Ovary (tissue), 9 donors: Measurements from ENCODE around the gene SURF2. TPM values are rescaled to one million over a fixed set of nuclear protein-coding genes. Genes with fewer than 3 reads are reported as not detected.

Source experiments
- DNase-seq, 5 donors: peaks; one replicate each; pipeline ENCODE4 v3.0.0-alpha.2; 2019 to 2020
- H3K27ac ChIP-seq, 2 donors: fragments of 200-600 bp; one replicate each; pipeline versions ENCODE4 v1.5.1 to v1.8.0; 2019 to 2022
- H3K27me3 ChIP-seq: fragments of 200-600 bp; one replicate; pipeline ENCODE4 v1.8.0; 2022
- H3K36me3 ChIP-seq: fragments of 200-600 bp; sonication (generic); one replicate; pipeline ENCODE4 v1.5.1; 2019
- H3K4me1 ChIP-seq: one replicate; pipeline ENCODE4 v1.8.1; 2013; ENCODE audit warnings: mild to moderate bottlenecking, moderate library complexity; ENCODE audit not compliant: insufficient read depth
- H3K4me3 ChIP-seq: fragments of 200-600 bp; sonication (generic); one replicate; pipeline ENCODE4 v1.5.1; 2017
- H3K9me3 ChIP-seq, 2 donors: fragments of 200-600 bp in 1 of 2; sonication (generic) in 1 of 2; one replicate each; pipeline versions ENCODE4 v1.5.1 to v1.8.1; 2013 to 2019; ENCODE audit warnings: mild to moderate bottlenecking in 1 of 2, moderate library complexity in 1 of 2
- EP300 ChIP-seq: sonication (generic); formaldehyde crosslinking; IDR thresholded peaks from one replicate; pipeline ENCODE4 v1.6.1; 2017; ENCODE audit warnings: antibody characterized with exemption
- POLR2A ChIP-seq: fragments of 450-650 bp; IDR thresholded peaks from one replicate; pipeline ENCODE4 v1.6.1; 2017; ENCODE audit warnings: antibody characterized with exemption, mild to moderate bottlenecking, moderate library complexity
- WGBS, 3 donors: extraction: QIAGEN DNeasy Blood & Tissue Kit in 1 of 3; methylation state at CpG; one replicate each; pipeline versions ENCODE4 v1.1.5 to v1.1.7; 2013 to 2017; 5-methylcytosine and 5-hydroxymethylcytosine counted together
- intact Hi-C, 4 donors: fragments of 100-400 bp; cut with DNase I; formaldehyde crosslinking; loops; one replicate each; pipeline versions ENCODE4 v1.11.0 to v1.15.1; 2022 to 2023
- polyA plus RNA-seq, 2 donors: library from polyadenylated mRNA; stranded (reverse); fragments of 200-250 nt in 1 of 2; fragments of 350-450 nt in 1 of 2; fragmentation: Illumina TruSeq in 1 of 2; extraction: RNeasy Lipid Tissue Mini Kit (QIAGEN cat#74804) in 1 of 2; gene quantifications; one replicate each; pipeline ENCODE4 v1.2.3, GENCODE V29; 2013 to 2014
- total RNA-seq, 7 donors: library from RNA; depleted of rRNA in 2 of 7; stranded (reverse); fragments of >200 nt in 2 of 7; fragmentation: NEBNext Ultra II Directional in 3 of 7; extraction: Animal tissue kit (Norgen Biotek cat#: 25700) in 3 of 7; gene quantifications; one replicate each; pipeline versions ENCODE4 v1.1.0 to v1.2.4, GENCODE V29; 2016 to 2023
- TF ChIP-seq, protein P1 (sequence below), 3 donors: fragments of 450-650 bp in 2 of 3; fragments of 200-600 bp in 1 of 3; IDR thresholded peaks; one replicate each; pipeline versions ENCODE4 v1.5.1 to v1.8.0; 2016 to 2022; ENCODE audit warnings: antibody characterized with exemption in 3 of 3, mild to moderate bottlenecking in 1 of 3
- donor health status: DM: no; HTN: no; CAD: no; lungs with moderate emphysema.
- donor health status: DM: no; HTN: no; CAD: no.
- donor health status: Bipolar disorder and iron deficiency.
- donor health status: DM: yes; HTN: yes; CAD: no.
- donor health status: DM: no; HTN: no; CAD: no.
- donor health status: DM: yes; HTN: yes; CAD: no.

Gene SURF2
- total and polyA plus RNA-seq, 9 donors: 8.6 to 30.4 (median 15.8) TPM

DNA sequence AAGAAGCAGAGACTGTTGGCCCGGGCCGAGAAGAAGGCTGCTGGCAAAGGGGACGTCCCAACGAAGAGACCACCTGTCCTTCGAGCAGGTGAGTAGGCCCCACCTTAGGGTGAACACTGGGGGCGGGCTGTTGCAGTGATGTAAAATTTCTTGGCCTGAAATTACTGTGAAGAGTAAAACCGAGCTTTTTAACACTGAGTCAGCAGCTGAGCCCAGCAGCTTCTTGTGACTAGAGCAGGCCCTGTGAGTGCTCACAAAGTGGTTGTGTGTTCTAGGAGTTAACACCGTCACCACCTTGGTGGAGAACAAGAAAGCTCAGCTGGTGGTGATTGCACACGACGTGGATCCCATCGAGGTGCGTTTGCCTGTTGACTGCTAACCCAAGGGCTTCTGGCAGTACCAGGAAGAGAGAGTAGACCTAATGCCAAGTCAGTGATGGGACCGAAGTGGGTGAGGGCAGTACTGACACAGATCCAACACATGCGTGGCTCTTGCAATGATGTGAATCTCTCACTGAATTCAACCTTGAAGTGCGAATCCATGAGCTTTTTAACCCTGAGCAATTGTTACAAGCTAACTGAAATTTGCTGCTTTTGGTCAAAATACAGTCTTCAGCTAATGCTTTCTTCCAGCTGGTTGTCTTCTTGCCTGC lies 6.3 kb upstream of the SURF2 start:
- H3K4me1 ChIP-seq: peaks cover 5% of the 10 kb centered on the region
- intact Hi-C loops: no loop called here
- TF ChIP-seq, protein P1, sequence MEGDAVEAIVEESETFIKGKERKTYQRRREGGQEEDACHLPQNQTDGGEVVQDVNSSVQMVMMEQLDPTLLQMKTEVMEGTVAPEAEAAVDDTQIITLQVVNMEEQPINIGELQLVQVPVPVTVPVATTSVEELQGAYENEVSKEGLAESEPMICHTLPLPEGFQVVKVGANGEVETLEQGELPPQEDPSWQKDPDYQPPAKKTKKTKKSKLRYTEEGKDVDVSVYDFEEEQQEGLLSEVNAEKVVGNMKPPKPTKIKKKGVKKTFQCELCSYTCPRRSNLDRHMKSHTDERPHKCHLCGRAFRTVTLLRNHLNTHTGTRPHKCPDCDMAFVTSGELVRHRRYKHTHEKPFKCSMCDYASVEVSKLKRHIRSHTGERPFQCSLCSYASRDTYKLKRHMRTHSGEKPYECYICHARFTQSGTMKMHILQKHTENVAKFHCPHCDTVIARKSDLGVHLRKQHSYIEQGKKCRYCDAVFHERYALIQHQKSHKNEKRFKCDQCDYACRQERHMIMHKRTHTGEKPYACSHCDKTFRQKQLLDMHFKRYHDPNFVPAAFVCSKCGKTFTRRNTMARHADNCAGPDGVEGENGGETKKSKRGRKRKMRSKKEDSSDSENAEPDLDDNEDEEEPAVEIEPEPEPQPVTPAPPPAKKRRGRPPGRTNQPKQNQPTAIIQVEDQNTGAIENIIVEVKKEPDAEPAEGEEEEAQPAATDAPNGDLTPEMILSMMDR (IDR thresholded peaks at IDR 0.05): no peak
- TF ChIP-seq POLR2A (no peak), EP300 (no peak)
- no peak overlapping the region for H3K4me3 ChIP-seq
- no peak for DNase-seq
- WGBS, 3 donors: 72 to 78% (median 73%) methylated on average over 15 of the region's 15 CpGs
- no peaks in the 10 kb centered on the region for H3K27me3 ChIP-seq
- H3K9me3 ChIP-seq: no peaks in the 10 kb centered on the region
- no peak overlapping the region for H3K27ac ChIP-seq
- H3K36me3 ChIP-seq: no peaks in the 10 kb centered on the region

DNA sequence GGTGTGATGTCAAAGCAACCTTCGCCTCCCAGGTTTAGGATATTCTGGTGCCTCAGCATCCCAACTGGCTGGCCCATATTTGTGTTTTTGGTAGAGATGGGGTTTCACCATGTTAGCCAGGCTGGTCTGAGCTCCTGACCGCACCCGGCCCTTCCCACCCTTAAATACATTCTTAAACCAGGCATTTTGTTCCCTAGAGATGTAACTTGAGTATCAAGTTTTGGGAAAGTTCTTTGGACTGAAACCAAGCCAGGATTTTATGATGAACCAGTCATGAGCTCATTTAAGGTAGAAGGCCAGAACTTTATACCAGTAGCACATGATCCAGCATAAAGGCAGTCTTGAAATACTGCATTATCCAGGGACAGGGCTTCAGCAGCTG lies 4.8 kb upstream of the SURF2 start:
- Histone ChIP-seq H3K27ac (no peak overlapping the region), H3K27me3 (no peaks in the 10 kb centered on the region), H3K4me1 (peaks cover 4% of the 10 kb centered on the region), H3K36me3 (no peaks in the 10 kb centered on the region), H3K4me3 (no peak overlapping the region), H3K9me3 (no peaks in the 10 kb centered on the region)
- TF ChIP-seq, protein P1 (IDR thresholded peaks at IDR 0.05): no peak
- TF ChIP-seq POLR2A (no peak), EP300 (no peak)
- DNase-seq: no peak
- intact Hi-C loops: no loop called here
- WGBS, 3 donors: 88 to 89% (median 89%) methylated on average over 3 of the region's 3 CpGs

DNA sequence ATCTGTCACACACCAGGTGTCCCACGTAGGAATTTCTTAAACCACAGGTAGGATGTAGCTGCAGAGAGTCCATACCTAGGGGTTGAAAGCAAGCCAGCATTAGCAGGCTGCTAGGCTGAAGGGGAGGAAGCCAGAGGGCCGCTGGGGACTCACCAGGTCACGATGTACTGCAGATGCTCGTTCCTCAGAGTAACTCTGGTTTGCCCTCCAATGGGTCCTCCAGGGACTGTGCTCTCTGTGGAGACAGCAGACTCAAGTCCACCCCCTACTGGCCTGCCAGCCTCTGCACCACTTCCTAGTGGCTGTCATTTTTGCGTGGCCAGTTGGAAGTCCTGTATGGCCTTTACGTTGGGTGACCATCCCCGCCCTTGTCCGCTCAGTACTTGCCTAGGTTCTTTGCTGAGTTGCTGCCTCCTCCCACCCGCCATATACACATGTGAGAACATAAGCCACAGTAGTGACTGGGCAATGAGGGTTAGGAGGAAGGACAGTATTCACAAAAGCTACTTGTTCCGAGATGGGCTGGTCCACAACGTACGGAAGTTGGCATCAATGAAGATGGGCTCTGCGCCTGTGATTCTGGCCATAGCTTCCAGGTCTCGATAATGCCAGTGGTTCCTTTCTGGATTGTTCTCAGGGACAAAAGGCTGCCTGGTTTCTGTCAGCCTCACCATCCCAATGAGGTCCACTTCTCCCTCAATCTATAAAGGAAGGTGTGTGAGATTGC lies 4.3 kb upstream of the SURF2 start:
- H3K9me3 ChIP-seq: no peaks in the 10 kb centered on the region
- no peak for DNase-seq
- H3K4me3 ChIP-seq: no peak overlapping the region
- intact Hi-C loops: no loop called here
- H3K27ac ChIP-seq: no peak overlapping the region
- TF ChIP-seq POLR2A: no peak
- TF ChIP-seq, protein P1 (IDR thresholded peaks at IDR 0.05): no peak
- no peak for TF ChIP-seq EP300
- no peaks in the 10 kb centered on the region for H3K36me3 ChIP-seq
- 70 to 78% (median 76%) methylated on average over 14 of the region's 14 CpGs for WGBS, 3 donors
- H3K4me1 ChIP-seq: peaks cover 3% of the 10 kb centered on the region
- H3K27me3 ChIP-seq: no peaks in the 10 kb centered on the region

DNA sequence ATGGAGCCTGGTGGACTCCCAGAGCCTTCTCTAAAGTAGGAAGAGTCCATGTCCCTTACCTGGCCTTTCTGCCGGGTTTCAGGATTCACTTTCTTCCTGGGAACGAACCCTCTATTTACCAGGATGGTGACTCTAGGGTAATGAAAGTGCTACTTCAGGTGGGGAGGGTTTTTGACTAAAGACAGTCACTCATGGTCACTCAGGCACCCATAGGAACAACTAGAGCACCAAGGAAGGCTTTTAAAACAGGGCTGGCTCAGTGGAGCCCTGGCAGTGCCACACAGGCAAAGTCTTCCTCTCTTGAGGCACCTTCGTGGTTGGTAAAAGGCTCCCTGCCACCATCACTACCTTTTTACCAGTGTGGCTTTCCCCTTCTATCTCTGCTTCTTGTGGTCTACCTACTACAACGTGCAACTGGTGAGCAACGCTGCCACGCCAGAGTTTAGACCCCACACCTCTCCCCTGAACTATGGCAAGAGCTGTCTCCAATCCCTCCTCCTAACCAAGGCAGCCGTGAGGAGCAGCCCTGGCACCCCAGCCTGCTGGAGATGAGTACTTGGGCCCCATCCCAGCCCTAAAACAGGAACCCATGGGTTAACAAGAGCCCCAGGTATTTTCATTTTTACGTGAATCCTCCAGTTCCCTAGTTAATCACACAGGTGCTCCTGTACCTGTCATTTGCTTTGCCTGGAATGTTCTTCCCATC lies 3.6 kb upstream of the SURF2 start:
- Histone ChIP-seq H3K27me3 (no peaks in the 10 kb centered on the region), H3K36me3 (no peaks in the 10 kb centered on the region), H3K4me1 (peaks cover 6% of the 10 kb centered on the region), H3K27ac (no peak overlapping the region), H3K4me3 (no peak overlapping the region), H3K9me3 (no peaks in the 10 kb centered on the region)
- TF ChIP-seq POLR2A: no peak
- TF ChIP-seq EP300: no peak
- TF ChIP-seq, protein P1 (IDR thresholded peaks at IDR 0.05): no peak
- WGBS, 3 donors: 48 to 55% (median 48%) methylated on average over 8 of the region's 8 CpGs
- intact Hi-C loops: no loop called here
- no peak for DNase-seq
